ENCODE results near the gene SEPTIN5.

Gene SEPTIN5

GRCh38 chr22:19691007-19691720, 23.1 kb upstream of the SEPTIN5 start:
- Histone ChIP-seq H3K9me3 (ENCODE audit: insufficient read depth, low read length) (no peaks in the 10 kb centered on the region), H3K36me3 (replicated peaks; ENCODE audit: low read depth, low read length) (no peaks in the 10 kb centered on the region), H3K79me2 (ENCODE audit: low read length) (no peaks in the 10 kb centered on the region), H3K27me3 (ENCODE audit: low read depth, low read length) (0 out of 2 replicates have a peak, but pooled peaks cover 4% of the 10 kb centered on the region), H3K4me3 (ENCODE audit: low read length) (no peak overlapping the region), H3K4me1 (ENCODE audit: low read length) (no peaks in the 10 kb centered on the region), H3K4me2 (ENCODE audit: low read length) (no peak overlapping the region), H3K27ac (ENCODE audit: low read length) (no peak overlapping the region), H3K9ac (ENCODE audit: low read length) (no peak overlapping the region), H2AFZ (ENCODE audit: low read depth, low read length) (no peak overlapping the region), H4K20me1 (ENCODE audit: insufficient read depth, low read length) (no peaks in the 10 kb centered on the region)
- no peak for TF ChIP-seq EZH2phosphoT487 (IDR thresholded peaks at IDR 0.05; ENCODE audit: low read depth)
- TF ChIP-seq, protein P1, sequence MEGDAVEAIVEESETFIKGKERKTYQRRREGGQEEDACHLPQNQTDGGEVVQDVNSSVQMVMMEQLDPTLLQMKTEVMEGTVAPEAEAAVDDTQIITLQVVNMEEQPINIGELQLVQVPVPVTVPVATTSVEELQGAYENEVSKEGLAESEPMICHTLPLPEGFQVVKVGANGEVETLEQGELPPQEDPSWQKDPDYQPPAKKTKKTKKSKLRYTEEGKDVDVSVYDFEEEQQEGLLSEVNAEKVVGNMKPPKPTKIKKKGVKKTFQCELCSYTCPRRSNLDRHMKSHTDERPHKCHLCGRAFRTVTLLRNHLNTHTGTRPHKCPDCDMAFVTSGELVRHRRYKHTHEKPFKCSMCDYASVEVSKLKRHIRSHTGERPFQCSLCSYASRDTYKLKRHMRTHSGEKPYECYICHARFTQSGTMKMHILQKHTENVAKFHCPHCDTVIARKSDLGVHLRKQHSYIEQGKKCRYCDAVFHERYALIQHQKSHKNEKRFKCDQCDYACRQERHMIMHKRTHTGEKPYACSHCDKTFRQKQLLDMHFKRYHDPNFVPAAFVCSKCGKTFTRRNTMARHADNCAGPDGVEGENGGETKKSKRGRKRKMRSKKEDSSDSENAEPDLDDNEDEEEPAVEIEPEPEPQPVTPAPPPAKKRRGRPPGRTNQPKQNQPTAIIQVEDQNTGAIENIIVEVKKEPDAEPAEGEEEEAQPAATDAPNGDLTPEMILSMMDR (IDR thresholded peaks at IDR 0.05; ENCODE audit: low read depth, low read length), result no peak

DNA sequence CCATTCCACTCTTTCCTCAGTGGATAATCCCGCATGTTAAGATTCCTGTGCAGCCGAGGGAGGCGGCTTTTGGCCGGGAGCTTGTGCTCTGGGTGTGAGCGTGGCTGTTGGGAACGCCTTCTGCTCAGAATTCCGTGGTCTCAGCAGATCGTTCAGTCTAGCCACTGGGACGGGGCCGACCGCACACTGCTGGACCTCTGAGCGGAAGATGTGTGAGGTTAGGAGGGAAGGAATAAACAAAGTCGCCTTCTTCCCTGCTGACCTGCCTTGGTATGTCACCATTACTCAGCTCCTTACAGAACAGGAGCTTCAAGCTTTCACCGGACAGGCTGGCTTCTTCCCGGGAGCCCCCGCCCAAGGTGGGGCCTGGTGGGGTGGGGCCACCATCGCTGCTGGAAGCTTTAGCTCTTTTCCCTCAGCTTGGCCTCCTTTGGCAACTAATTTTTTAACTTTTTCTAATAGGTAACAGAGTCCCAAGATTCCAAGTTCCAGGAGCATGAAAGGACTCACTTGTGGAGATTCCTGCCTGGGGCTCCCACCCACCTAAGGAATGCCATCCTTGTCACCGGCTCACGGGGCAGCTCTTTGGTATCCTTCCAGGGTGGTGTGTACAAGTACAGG, 22.5 kb upstream of the SEPTIN5 start:
- no peak for TF ChIP-seq EZH2phosphoT487 (IDR thresholded peaks at IDR 0.05; ENCODE audit: low read depth)
- TF ChIP-seq, protein P1 (IDR thresholded peaks at IDR 0.05; ENCODE audit: low read depth, low read length), result no peak
- Histone ChIP-seq H3K9ac (ENCODE audit: low read length) (no peak overlapping the region), H3K27ac (ENCODE audit: low read length) (no peak overlapping the region), H3K36me3 (replicated peaks; ENCODE audit: low read depth, low read length) (no peaks in the 10 kb centered on the region), H4K20me1 (ENCODE audit: insufficient read depth, low read length) (no peaks in the 10 kb centered on the region), H3K9me3 (ENCODE audit: insufficient read depth, low read length) (no peaks in the 10 kb centered on the region), H3K27me3 (ENCODE audit: low read depth, low read length) (0 out of 2 replicates have a peak, but pooled peaks cover 4% of the 10 kb centered on the region), H3K4me3 (ENCODE audit: low read length) (no peak overlapping the region), H2AFZ (ENCODE audit: low read depth, low read length) (no peak overlapping the region), H3K79me2 (ENCODE audit: low read length) (no peaks in the 10 kb centered on the region), H3K4me2 (ENCODE audit: low read length) (no peak overlapping the region), H3K4me1 (ENCODE audit: low read length) (no peaks in the 10 kb centered on the region)

DNA sequence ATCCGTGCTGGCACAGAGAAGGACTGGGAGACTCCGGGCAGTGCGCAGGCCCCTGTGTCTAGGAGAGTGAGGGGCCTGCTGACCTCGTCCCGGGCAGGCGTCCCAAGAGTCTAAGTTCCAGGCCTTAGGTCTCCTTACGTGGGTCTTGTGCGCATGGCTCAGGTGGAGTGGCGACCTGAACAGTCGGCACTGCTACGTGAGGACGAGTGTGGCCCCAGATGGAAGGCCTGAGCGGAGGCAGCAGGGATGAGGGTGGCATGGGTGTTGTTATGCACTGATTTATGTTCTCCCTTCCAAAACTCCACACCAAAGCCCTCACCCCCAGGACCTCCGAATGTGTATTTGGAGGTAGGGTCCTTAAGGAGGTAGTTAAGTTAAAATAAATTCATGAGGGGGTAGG, 20.7 kb upstream of the SEPTIN5 start:
- TF ChIP-seq, protein P1 (IDR thresholded peaks at IDR 0.05; ENCODE audit: low read depth, low read length), result no peak
- TF ChIP-seq EZH2phosphoT487 (IDR thresholded peaks at IDR 0.05; ENCODE audit: low read depth), result no peak
- Histone ChIP-seq H3K9ac (ENCODE audit: low read length) (no peak overlapping the region), H3K27ac (ENCODE audit: low read length) (no peak overlapping the region), H4K20me1 (ENCODE audit: insufficient read depth, low read length) (no peaks in the 10 kb centered on the region), H3K4me1 (ENCODE audit: low read length) (no peaks in the 10 kb centered on the region), H3K9me3 (ENCODE audit: insufficient read depth, low read length) (no peaks in the 10 kb centered on the region), H3K27me3 (ENCODE audit: low read depth, low read length) (0 out of 2 replicates have a peak, but pooled peaks cover 4% of the 10 kb centered on the region), H3K36me3 (replicated peaks; ENCODE audit: low read depth, low read length) (no peaks in the 10 kb centered on the region), H3K4me3 (ENCODE audit: low read length) (no peak overlapping the region), H3K4me2 (ENCODE audit: low read length) (no peak overlapping the region), H2AFZ (ENCODE audit: low read depth, low read length) (no peak overlapping the region), H3K79me2 (ENCODE audit: low read length) (no peaks in the 10 kb centered on the region)

- Histone ChIP-seq H3K36me3 (replicated peaks; ENCODE audit: low read depth, low read length) (no peaks in the 10 kb centered on the region), H3K4me3 (ENCODE audit: low read length) (no peak overlapping the region), H3K9me3 (ENCODE audit: insufficient read depth, low read length) (no peaks in the 10 kb centered on the region), H4K20me1 (ENCODE audit: insufficient read depth, low read length) (no peaks in the 10 kb centered on the region), H3K9ac (ENCODE audit: low read length) (no peak overlapping the region), H3K27ac (ENCODE audit: low read length) (no peak overlapping the region), H3K4me2 (ENCODE audit: low read length) (no peak overlapping the region), H2AFZ (ENCODE audit: low read depth, low read length) (no peak overlapping the region), H3K79me2 (ENCODE audit: low read length) (no peaks in the 10 kb centered on the region), H3K27me3 (ENCODE audit: low read depth, low read length) (0 out of 2 replicates have a peak, but pooled peaks cover 4% of the 10 kb centered on the region), H3K4me1 (ENCODE audit: low read length) (no peaks in the 10 kb centered on the region)
- no peak for TF ChIP-seq EZH2phosphoT487 (IDR thresholded peaks at IDR 0.05; ENCODE audit: low read depth)
- TF ChIP-seq, protein P1 (IDR thresholded peaks at IDR 0.05; ENCODE audit: low read depth, low read length), result no peak
These were observed 20.2 kb upstream of the SEPTIN5 start for GRCh38 chr22:19693981-19694670.
